Breast epithelium (tissue), 3 donors: ENCODE data around the gene RAMACL.

Source experiments
- POLR2A ChIP-seq: fragments of 450-650 bp; IDR thresholded peaks from one replicate; pipeline ENCODE4 v1.6.1; 2016; ENCODE audit warnings: antibody characterized with exemption, mild to moderate bottlenecking, moderate library complexity
- TF ChIP-seq, protein P1 (sequence below), 3 donors: fragments of 450-650 bp; IDR thresholded peaks; one replicate each; pipeline ENCODE4 v1.5.1; 2016 to 2017; ENCODE audit warnings: antibody characterized with exemption in 3 of 3, mild to moderate bottlenecking in 3 of 3, moderate library complexity in 3 of 3

DNA sequence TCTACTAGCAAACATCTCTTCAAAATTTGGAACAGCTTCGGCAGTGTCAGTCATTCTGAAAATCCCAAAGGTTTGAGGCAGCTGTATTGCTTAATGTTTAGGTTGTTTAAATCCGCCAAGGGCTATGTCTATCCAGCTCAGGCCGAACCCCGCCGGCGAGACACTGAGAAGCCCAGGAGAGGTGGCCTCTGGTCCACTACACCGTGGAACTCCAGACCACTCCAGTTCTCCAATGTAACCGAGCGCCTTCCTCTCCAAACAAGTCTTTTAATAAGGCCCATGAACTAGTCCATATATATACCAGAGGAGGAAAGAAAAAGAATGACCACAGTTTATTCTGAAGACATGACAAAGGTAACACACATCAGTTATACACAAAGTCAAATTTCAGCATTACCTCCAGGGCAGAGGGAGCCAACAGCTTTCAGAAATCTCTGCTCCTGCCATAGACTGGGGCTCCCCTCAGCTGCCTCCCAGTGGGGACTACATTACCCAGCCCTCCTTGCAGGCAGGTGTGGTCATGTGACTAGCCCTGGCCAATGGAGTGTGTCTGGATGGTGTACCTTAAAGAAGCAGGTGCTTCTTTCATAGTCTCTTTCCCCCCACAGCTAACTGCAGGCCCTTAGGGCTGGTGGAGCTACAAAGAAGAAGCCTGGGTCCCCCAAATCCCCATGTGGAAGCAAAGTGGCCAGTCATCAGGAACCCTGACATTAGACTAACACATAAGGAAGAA, at the start of gene RAMACL:
- TF ChIP-seq, protein P1, sequence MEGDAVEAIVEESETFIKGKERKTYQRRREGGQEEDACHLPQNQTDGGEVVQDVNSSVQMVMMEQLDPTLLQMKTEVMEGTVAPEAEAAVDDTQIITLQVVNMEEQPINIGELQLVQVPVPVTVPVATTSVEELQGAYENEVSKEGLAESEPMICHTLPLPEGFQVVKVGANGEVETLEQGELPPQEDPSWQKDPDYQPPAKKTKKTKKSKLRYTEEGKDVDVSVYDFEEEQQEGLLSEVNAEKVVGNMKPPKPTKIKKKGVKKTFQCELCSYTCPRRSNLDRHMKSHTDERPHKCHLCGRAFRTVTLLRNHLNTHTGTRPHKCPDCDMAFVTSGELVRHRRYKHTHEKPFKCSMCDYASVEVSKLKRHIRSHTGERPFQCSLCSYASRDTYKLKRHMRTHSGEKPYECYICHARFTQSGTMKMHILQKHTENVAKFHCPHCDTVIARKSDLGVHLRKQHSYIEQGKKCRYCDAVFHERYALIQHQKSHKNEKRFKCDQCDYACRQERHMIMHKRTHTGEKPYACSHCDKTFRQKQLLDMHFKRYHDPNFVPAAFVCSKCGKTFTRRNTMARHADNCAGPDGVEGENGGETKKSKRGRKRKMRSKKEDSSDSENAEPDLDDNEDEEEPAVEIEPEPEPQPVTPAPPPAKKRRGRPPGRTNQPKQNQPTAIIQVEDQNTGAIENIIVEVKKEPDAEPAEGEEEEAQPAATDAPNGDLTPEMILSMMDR (IDR thresholded peaks at IDR 0.05) = no peak
- no peak for TF ChIP-seq POLR2A
